Activated gamma-delta T cell (primary cell): ENCODE results near the gene TWNK.
A peak's percentile ranks its signal among the peaks of the same experiment; 100 is the strongest.

Source experiments
- DNase-seq: peaks from one replicate; lab custom pipeline; 2025; lab: John Stamatoyannopoulos, UW
- total RNA-seq, 2 donors: gene quantifications; one replicate each; lab custom pipeline; 2026; lab: John Stamatoyannopoulos, UW

Gene TWNK
- 13.6 to 16.5 reads per million in 2 donors for total RNA-seq

DNA sequence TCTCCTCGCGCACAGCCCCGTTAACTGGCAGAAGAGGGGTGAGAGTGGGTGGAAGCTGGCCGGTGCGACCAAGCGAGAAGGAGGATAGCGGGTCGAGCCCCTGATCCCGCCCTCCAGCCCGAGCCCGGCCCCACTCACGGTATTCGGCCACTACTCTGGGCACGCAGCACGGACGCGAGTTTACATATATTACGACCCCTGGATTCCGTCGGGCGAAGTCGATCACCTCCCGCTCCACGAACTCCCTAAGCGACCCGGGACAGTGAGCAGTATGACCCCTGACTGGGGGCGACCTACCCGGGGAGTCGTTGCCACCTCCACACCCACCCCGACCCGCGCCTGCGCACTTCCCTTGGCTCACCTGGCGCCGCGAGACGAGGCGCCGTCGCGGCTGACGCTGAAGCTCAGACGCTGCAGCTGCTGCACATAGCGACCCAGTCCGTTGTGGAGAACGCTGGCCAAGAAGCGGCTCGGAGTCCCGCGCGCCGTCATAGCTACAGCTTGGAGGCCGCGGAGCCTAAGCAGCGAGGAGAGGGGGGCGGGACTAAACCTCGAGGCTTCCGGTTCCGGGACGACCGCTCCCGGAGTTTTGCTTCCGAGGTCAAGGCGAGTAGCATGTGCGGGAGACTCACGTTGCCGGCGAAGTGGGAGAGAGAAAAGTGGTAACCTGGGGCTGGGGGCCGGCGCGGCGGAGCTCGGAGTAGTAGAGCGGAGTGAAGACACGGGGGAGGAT is at the start of gene TWNK, which contains the start of gene MRPL43:
Gene TWNK, plus strand, starts transcription at position 592 of the 733 bp plus-strand sequence. CDS start 668 bp downstream, outside the sequence.
Gene MRPL43, minus strand, starts transcription at position 546 of the 733 bp plus-strand sequence. Its CDS starts 54 bp downstream, at position 492.
- peak; percentile 68 for DNase-seq

DNA sequence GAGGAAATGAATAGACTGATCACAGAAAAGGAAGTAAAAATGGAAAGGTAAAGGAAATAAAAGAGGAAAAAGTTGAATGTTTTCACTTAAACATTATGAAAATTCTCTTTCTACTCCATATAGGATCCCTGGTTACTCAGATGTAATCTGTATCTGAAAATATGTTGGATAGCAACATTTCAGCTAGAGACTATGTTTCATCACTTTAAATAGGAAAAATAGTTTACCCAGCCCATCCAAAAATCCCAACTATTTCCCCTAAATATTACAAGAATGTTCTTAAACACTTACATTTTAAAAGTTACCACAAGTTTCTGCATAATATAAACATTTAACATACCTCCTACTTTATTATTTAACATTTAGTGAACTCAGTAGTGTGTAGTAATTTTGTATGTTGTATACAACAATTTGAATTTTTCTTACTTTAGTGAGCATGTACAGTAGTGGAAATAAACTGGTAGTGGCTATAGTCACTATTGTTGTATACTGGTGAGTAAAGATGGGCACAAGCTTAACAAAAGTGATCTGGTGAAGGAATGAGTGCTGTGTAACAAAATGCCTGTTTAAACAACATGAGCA is 47.5 kb upstream of the TWNK start:
- no peak for DNase-seq

GRCh38 chr10:100942229-100942628 is 45.1 kb upstream of the TWNK start:
- DNase-seq = no peak

GRCh38 chr10:100943508-100943907 is 43.8 kb upstream of the TWNK start:
- DNase-seq = no peak

- DNase-seq = no peak
These were observed 41.6 kb upstream of the TWNK start for GRCh38 chr10:100945754-100946153.

GRCh38 chr10:100948916-100949315 is 38.4 kb upstream of the TWNK start:
- DNase-seq = no peak

- no peak for DNase-seq
These were observed 27.1 kb upstream of the TWNK start for GRCh38 chr10:100960251-100960650.

DNA sequence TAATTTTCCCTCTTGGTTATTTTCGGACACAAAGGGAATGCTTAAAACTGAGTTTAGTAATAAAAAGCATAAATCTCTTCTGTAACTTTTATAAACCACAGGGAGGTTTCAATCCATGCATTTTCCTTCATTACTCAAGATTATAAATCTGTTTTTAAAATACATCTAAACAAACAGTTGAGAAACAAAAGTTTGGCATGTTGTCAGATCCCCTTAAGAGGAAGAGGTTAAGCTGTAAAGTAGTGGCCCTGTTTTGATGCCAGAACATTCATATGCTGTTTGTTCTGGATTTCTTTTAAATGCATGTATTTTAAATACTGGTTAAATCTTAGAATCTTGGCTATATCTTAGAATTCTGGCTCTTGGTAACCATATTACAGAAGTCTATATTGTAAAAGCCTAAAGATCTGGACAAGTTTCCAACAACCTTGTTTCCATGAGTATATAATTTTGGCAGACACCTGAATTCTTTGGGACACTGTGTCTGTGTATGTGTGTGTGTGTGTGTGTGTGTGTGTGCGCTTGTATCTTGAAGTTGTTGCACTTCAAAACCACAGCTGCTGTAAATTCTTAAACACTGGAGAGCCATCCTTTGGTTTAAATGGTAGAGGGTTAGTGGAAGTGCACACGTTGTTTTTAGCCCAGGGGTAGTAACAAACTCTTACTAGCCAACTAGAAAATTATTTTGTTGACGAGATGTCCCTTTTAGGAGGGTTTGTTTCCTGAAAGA is 24.8 kb upstream of the TWNK start:
- no peak for DNase-seq

- no peak for DNase-seq
These were observed 23.5 kb upstream of the TWNK start for GRCh38 chr10:100963826-100964225.

- DNase-seq = no peak
These were observed 21.5 kb upstream of the TWNK start for GRCh38 chr10:100965820-100966219.

GRCh38 chr10:100966887-100967286 is 20.5 kb upstream of the TWNK start:
- no peak for DNase-seq

DNA sequence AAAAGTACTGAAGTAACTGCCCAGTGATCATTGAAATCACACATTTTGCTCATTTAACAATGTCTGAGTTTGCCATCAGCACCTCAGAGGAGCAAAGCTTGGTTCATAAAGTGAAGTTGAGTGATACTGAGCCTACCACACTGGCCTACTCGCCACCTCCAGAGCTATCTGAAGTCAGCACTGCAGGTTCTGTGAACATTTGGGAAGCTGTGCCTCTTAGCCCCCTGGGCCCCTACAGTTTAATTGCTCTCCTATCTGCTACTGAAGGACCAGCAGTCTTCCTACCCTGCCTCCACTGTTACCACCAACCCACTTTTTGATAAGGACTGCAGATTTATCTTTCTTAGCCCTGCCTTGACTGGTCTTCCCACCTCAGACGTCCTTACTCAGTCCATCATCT is 20.0 kb upstream of the TWNK start:
- DNase-seq = no peak

DNA sequence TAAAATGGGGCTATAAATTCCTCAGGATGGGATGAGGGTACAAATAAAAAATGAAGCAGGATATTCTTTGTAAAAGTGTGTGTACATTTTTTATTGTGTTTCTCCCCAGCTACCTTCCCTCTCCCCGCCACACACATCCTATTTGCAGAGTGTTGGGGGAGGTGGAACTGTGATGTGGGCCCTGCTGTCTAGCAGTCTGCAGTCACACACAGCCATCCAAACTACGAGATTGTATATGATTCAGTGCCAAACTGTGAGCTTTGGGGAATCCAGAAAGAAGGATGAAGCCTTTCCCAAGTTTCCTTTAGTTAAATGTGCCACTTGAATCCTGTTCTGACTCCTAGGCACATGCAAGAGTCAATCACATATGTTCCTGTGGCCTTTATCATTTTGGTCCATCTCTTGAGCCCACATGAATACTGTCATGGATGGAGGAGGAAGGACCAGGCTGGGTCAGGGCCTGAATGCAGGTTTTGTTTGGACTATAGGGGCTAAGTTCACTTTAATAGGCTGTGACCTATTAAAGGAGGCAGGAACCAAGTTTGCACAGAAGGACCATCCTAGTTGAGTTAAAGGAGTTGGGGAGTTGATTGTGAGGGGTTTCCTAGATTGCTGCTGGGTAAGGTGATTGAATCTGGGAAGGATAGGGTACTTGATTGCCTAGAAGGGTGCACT is 19.1 kb upstream of the TWNK start:
- no peak for DNase-seq

DNA sequence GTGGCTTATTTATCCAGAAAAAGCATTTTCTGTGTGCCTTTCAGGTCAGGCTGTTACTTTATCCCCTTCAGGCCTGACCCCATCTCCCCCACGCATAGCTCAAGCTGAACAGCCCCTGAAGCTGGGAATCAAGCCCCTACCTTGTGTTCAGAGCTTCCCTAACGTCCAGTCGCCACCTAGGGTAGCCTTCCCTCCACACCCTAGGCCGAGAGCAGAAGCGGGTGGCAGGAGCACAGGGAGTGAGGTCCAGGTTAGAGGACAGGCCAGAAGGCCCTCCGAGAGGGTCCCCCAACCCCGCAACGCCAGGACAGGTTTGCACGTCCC is 18.5 kb upstream of the TWNK start:
- DNase-seq = no peak

GRCh38 chr10:100969187-100970075 is 17.9 kb upstream of the TWNK start, which contains the start of gene SEMA4G:
TSS of gene SEMA4G (plus strand) at chr10:100969504. CDS start at chr10:100972913, 3,409 bp downstream.
- DNase-seq = no peak

- DNase-seq = no peak
These were observed 17.0 kb upstream of the TWNK start for GRCh38 chr10:100970076-100970913.

- DNase-seq = no peak
These were observed 16.2 kb upstream of the TWNK start for GRCh38 chr10:100970914-100971811.

DNA sequence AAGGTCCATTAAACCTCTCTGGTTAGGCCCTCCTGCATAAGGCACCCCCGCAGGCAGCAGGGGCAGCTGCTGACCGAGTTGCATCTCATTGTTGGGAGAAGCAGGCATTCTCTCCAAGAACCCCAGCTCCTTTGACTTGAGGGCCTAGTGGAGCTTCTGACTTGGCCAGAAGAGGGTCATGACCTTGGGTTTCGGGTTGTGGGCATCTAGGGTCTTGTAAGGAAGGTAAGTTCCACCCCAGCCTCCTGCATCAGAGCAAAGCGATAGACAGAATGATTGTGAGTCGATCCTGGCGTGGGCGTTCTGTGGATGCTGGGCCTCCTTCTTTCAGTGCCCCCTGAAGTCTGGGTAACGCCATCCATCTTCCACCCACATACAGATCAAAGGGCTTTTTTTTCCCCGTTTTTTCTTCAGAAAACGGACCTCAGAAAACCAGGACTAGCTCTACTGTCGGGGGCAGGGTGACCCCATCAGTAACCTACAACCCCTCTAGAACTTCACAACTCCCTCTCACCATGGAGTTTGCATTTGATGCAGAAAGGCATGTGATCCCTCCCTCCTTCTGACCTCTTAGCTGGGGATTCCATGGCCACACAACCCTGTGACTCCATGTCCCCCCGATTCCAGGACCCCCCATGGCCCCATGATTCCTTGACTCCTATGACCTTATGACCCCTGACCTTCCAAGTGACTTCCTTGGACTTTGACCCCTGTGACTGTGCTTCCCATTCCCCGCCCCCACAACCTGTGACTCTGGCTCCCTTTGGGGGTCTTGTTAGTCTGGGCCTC is 15.0 kb upstream of the TWNK start:
- no peak for DNase-seq
